Measurements from ENCODE around the gene RXRG.

Gene RXRG

GRCh38 chr1:165365341-165365740, 79.6 kb downstream of the RXRG start:
- DNase-seq, result no peak

GRCh38 chr1:165364568-165365133, 80.3 kb downstream of the RXRG start:
- no peak for DNase-seq

GRCh38 chr1:165356876-165357275, 88.0 kb downstream of the RXRG start:
- DNase-seq, result no peak

- DNase-seq, result no peak
Measured at GRCh38 chr1:165355977-165356811, 88.7 kb downstream of the RXRG start, which contains the start of gene LMX1A. TSS of gene LMX1A (minus strand) at chr1:165356715. CDS start at chr1:165355559, 1,156 bp downstream.

GRCh38 chr1:165355139-165355976, 89.6 kb downstream of the RXRG start:
- DNase-seq, result no peak

- DNase-seq, result no peak
Measured at GRCh38 chr1:165354739-165355138, 90.2 kb downstream of the RXRG start.

GRCh38 chr1:165353731-165354671, 90.9 kb downstream of the RXRG start:
- no peak for DNase-seq

GRCh38 chr1:165352442-165353293, 92.3 kb downstream of the RXRG start:
- no peak for DNase-seq

- no peak for DNase-seq
Measured at GRCh38 chr1:165351863-165352441, 93.0 kb downstream of the RXRG start.

Data from activated gamma-delta T cell treated with Interleukin-2 at 50 U/mL for 16 hours (primary cell).